Naive thymus-derived CD4-positive, alpha-beta T cell (primary cell): ENCODE measurements around the gene SEC24B. TPM values are rescaled to one million over a fixed set of nuclear protein-coding genes. Genes with fewer than 3 reads are reported as not detected.

ENCODE experiments used
- ATAC-seq: fragments of 150-1000 bp; cut with Tn5 transposase; 2 replicates; pipeline ENCODE4 v1.10.0; 2021; ENCODE audit warnings: mild to moderate bottlenecking, moderate library complexity
- CTCF ChIA-PET: fragments of 350-600 bp; sonication (Branson Sonifier 250); formaldehyde crosslinking; loops from one replicate; lab custom pipeline; 2021; ENCODE audit warnings: antibody characterized with exemption; lab: Charles Lee
- POLR2A ChIA-PET: fragments of 350-600 bp; sonication (Branson Sonifier 250); formaldehyde crosslinking; loops from one replicate; lab custom pipeline; 2021; ENCODE audit warnings: antibody characterized with exemption, inconsistent platforms; lab: Charles Lee
- DNase-seq, 9 donors: peaks; one replicate each; pipeline versions ENCODE4 v3.0.0 to v3.0.0-alpha.2; 2020 to 2022; ENCODE audit warnings: mixed read lengths in 1 of 9
- H3K27ac ChIP-seq: one replicate; pipeline ENCODE4 v1.7.0; 2013; ENCODE audit warnings: mild to moderate bottlenecking, low read depth, low read length, moderate library complexity
- H3K27me3 ChIP-seq, 2 donors: one replicate each; pipeline ENCODE4 v1.7.0; 2013; ENCODE audit warnings: low read length in 2 of 2, mild to moderate bottlenecking in 2 of 2, moderate library complexity in 2 of 2; ENCODE audit not compliant: control insufficient read depth in 2 of 2, insufficient read depth in 2 of 2
- H3K36me3 ChIP-seq, 3 experiments: 1 replicate in 2 of 3; 2 replicates in 1 of 3; pipeline ENCODE4 v1.7.0; 2013; ENCODE audit warnings: low read length in 3 of 3, mild to moderate bottlenecking in 3 of 3, moderate library complexity in 1 of 3; ENCODE audit not compliant: insufficient read depth in 3 of 3, control insufficient read depth in 2 of 3
- H3K4me1 ChIP-seq, 2 donors: one replicate each; pipeline ENCODE4 v1.7.0; 2013; ENCODE audit warnings: low read length in 2 of 2, mild to moderate bottlenecking in 2 of 2, moderate library complexity in 1 of 2; ENCODE audit not compliant: control insufficient read depth in 2 of 2, insufficient read depth in 2 of 2
- H3K4me3 ChIP-seq: 2 replicates; pipeline ENCODE4 v1.7.0; 2013; ENCODE audit warnings: mild to moderate bottlenecking, low read length
- H3K9me3 ChIP-seq, 3 experiments: 1 replicate in 2 of 3; 2 replicates in 1 of 3; pipeline ENCODE4 v1.7.0; 2013; ENCODE audit warnings: low read length in 3 of 3; ENCODE audit not compliant: control insufficient read depth in 2 of 3
- H3K27ac Mint-ChIP-seq, 9 donors: one replicate each; pipeline ENCODE4 v1.8.0; 2020 to 2022; ENCODE audit warnings: mixed read lengths in 9 of 9, mild to moderate bottlenecking in 8 of 9, moderate library complexity in 5 of 9, inconsistent platforms in 2 of 9
- H3K27me3 Mint-ChIP-seq, 5 donors: one replicate each; pipeline ENCODE4 v1.8.0; 2021 to 2022; ENCODE audit warnings: mixed read lengths in 5 of 5, mild to moderate bottlenecking in 1 of 5
- H3K36me3 Mint-ChIP-seq, 5 donors: one replicate each; pipeline ENCODE4 v1.8.0; 2020 to 2022; ENCODE audit warnings: mixed read lengths in 5 of 5, mild to moderate bottlenecking in 3 of 5, inconsistent platforms in 1 of 5
- H3K4me1 Mint-ChIP-seq, 7 donors: one replicate each; pipeline ENCODE4 v1.8.0; 2020 to 2022; ENCODE audit warnings: mixed read lengths in 7 of 7, mild to moderate bottlenecking in 3 of 7, inconsistent platforms in 1 of 7
- H3K4me3 Mint-ChIP-seq, 10 donors: one replicate each; pipeline ENCODE4 v1.8.0; 2020 to 2022; ENCODE audit warnings: mild to moderate bottlenecking in 10 of 10, mixed read lengths in 10 of 10, moderate library complexity in 6 of 10, inconsistent platforms in 2 of 10
- H3K9me3 Mint-ChIP-seq, 11 donors: one replicate each; pipeline ENCODE4 v1.8.0; 2020 to 2022; ENCODE audit warnings: mixed read lengths in 11 of 11, mild to moderate bottlenecking in 4 of 11, inconsistent platforms in 1 of 11, moderate library complexity in 1 of 11
- intact Hi-C, 2 donors: fragments of 100-400 bp; cut with micrococcal nuclease; formaldehyde crosslinking; loops; one replicate each; pipeline ENCODE4 v1.15.1; 2023
- polyA plus RNA-seq, 2 donors: library from polyadenylated mRNA; unstranded; fragments of 300-500 nt; fragmentation: Illumina TruSeq; gene quantifications; one replicate each; pipeline ENCODE4 v1.2.3, GENCODE V29; 2021
- total RNA-seq, 6 experiments: library from RNA in 5 of 6; stranded (reverse) in 5 of 6; gene quantifications; 1 replicate in 5 of 6; 2 replicates in 1 of 6; pipeline ENCODE4 v1.2.3 and lab custom pipeline; 2021 to 2026

Gene SEC24B
- total and polyA plus RNA-seq, 7 experiments from 2014 or later: 14.5 to 41.8 (median 33.2) TPM

DNA sequence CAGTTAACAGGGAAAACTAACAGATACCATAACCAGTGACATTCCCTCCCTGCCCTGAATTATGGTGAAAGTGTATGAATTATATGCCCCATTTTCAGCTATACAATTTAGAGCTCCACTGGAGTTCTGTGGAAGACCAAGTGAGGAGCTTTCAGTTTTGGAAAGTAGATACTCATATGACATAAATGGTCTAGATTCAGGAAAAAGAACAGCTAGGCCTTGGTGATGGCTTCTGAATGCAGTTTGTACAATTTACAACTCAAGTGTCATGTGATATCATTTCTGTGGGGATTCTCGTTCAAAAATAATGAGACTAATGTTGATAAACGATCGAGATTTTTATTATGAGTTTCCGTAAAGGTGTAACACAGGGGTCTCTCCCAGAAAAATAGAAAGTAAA is 8.2 kb upstream of the SEC24B start:
- Mint-ChIP-seq H3K27me3 (peaks cover 0 to 4% (median 0%) of the 10 kb centered on the region in 5 donors), H3K4me3 (no peak overlapping the region), H3K4me1 (peaks cover 4 to 12% (median 5%) of the 10 kb centered on the region in 7 donors), H3K27ac (peak overlapping the region in 1 of 9 donors; percentile 26), H3K36me3 (peaks cover 0 to 12% (median 4%) of the 10 kb centered on the region in 5 donors), H3K9me3 (no peaks in the 10 kb centered on the region)
- CTCF ChIA-PET: interaction anchor here (0.6 to 1.7 kb wide), 3 partner anchors 234 to 548 kb away, joined by 3 to 8 read pairs (median 3); no protein-coding TSS in a partner anchor
- intact Hi-C loops: no loop called here
- H3K27me3 ChIP-seq: no peaks in the 10 kb centered on the region
- DNase-seq: no peak
- no peaks in the 10 kb centered on the region for H3K4me1 ChIP-seq
- ATAC-seq: no peak
- H3K36me3 ChIP-seq: no peaks in the 10 kb centered on the region
- POLR2A ChIA-PET: interaction anchor here (0.9 kb wide), 1 partner anchor 234 kb away, joined by 3 read pairs; no protein-coding TSS in a partner anchor
- no peak overlapping the region for H3K27ac ChIP-seq
- H3K4me3 ChIP-seq: no peak overlapping the region
- no peaks in the 10 kb centered on the region for H3K9me3 ChIP-seq

DNA sequence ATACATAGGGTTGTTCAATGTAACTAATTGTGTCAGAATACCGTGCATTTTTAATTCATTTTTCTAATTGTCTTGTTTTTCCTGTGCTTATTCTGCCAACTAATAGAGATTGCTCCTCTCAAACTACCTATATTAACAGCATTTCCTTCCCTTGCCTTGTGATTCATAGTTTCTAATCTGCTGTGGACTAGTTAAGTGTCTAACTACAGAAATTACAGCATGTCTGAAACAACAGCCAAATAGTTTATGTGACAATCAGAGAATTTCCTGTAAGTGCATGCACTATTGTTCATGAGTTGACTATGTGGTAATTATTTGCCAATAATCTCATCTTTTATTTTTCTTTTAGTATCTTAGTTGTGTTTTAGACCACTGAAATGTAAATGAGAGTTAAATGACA is 4.1 kb upstream of the SEC24B start:
- Histone ChIP-seq H3K27me3 (no peaks in the 10 kb centered on the region), H3K36me3 (no peaks in the 10 kb centered on the region), H3K9me3 (no peaks in the 10 kb centered on the region), H3K27ac (no peak overlapping the region), H3K4me3 (no peak overlapping the region), H3K4me1 (no peaks in the 10 kb centered on the region)
- ChIA-PET CTCF (no interaction called here), POLR2A (no interaction called here)
- ATAC-seq: no peak
- DNase-seq: no peak
- Mint-ChIP-seq H3K27ac (peak overlapping the region in 1 of 9 donors; percentile 25), H3K36me3 (peaks cover 0 to 15% (median 7%) of the 10 kb centered on the region in 5 donors), H3K27me3 (no peaks in the 10 kb centered on the region), H3K4me3 (no peak overlapping the region), H3K4me1 (peaks cover 4 to 23% (median 17%) of the 10 kb centered on the region in 7 donors), H3K9me3 (no peaks in the 10 kb centered on the region)
- intact Hi-C loops: no loop called here

- Mint-ChIP-seq H3K27ac (peak overlapping the region in 8 of 9 donors; percentile 75 to 95 (median 92)), H3K9me3 (no peaks in the 10 kb centered on the region)
These were observed 1.4 kb upstream of the SEC24B start for GRCh38 chr4:109432203-109432602.

DNA sequence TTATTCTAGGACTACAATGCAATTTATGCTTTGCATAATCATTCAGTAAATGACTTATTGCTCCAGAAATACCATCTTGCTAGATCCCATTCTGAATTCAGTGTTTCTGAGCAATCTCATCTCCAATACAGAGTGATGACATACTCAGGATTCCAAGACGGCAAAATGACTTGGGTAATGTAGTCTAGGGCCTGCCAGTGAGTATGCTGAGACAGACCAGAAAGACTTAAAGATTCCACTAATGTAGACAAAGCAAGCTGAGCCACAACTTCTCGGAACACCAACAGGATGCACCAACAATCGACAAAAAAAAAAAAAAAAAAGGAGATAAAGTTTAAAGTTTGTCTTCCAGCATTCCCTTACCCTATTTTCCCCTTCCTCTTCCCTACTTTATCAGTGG is 919 bp upstream of the SEC24B start:
- no peaks in the 10 kb centered on the region for H3K36me3 ChIP-seq

More at GRCh38 chr4:109432203-109432602, 1.4 kb upstream of the SEC24B start:
- Mint-ChIP-seq H3K27me3 (no peaks in the 10 kb centered on the region), H3K4me3 (peak overlapping the region; percentile 22 to 91 (median 86)), H3K36me3 (peaks cover 0 to 14% (median 7%) of the 10 kb centered on the region in 5 donors), H3K4me1 (peaks cover 25 to 49% (median 44%) of the 10 kb centered on the region in 7 donors)
- H3K27me3 ChIP-seq: no peaks in the 10 kb centered on the region
- intact Hi-C loops: loop anchor here (2.0 to 5.0 kb wide), 3 partner anchors 217 to 1710 kb away; partner anchors contain the start of genes ELOVL6 (in 1 of the 2) and PAPSS1 (in 1 of the 2)
- ChIA-PET POLR2A (interaction anchor here (0.5 to 1.7 kb wide), 4 partner anchors 12 to 813 kb away, joined by 3 to 7 read pairs (median 3); partner anchors contain the start of gene PLA2G12A), CTCF (interaction anchor here (0.5 to 1.8 kb wide), 9 partner anchors 27 to 394 kb away, joined by 3 to 12 read pairs (median 3); partner anchors contain the start of gene MCUB)
- DNase-seq: no peak
- H3K4me1 ChIP-seq: peaks cover 11 to 15% of the 10 kb centered on the region in 2 donors
- no peak for ATAC-seq
- H3K9me3 ChIP-seq: no peaks in the 10 kb centered on the region
- H3K4me3 ChIP-seq: no peak overlapping the region
- no peaks in the 10 kb centered on the region for H3K36me3 ChIP-seq
- peak overlapping the region; percentile 93 for H3K27ac ChIP-seq

GRCh38 chr4:109434007-109434971 is 674 bp downstream of the SEC24B start:
- H3K4me3 ChIP-seq: peak overlapping the region; percentile 74
- POLR2A ChIA-PET: interaction anchor here (0.6 to 1.7 kb wide), 12 partner anchors 41 to 381 kb away, joined by 3 to 9 read pairs (median 4); partner anchors contain the start of genes CASP6, MCUB and PLA2G12A
- Mint-ChIP-seq H3K9me3 (no peaks in the 10 kb centered on the region), H3K4me3 (peak overlapping the region; percentile 83 to 93 (median 88)), H3K36me3 (peaks cover 0 to 14% (median 7%) of the 10 kb centered on the region in 5 donors), H3K27me3 (no peaks in the 10 kb centered on the region), H3K27ac (peak overlapping the region; percentile 75 to 93 (median 90)), H3K4me1 (peaks cover 36 to 70% (median 62%) of the 10 kb centered on the region in 7 donors)
- H3K4me1 ChIP-seq: peaks cover 11 to 27% of the 10 kb centered on the region in 2 donors
- CTCF ChIA-PET: interaction anchor here (1.1 to 2.1 kb wide), 12 partner anchors 10 to 394 kb away, joined by 3 to 15 read pairs (median 4); partner anchors contain the start of genes MCUB, PLA2G12A and RRH
- no peaks in the 10 kb centered on the region for H3K27me3 ChIP-seq
- H3K9me3 ChIP-seq: no peaks in the 10 kb centered on the region
- H3K36me3 ChIP-seq: no peaks in the 10 kb centered on the region
- intact Hi-C loops: loop anchor here (1.0 to 5.0 kb wide), 3 partner anchors 763 to 1714 kb away; partner anchors contain the start of genes PAPSS1 (in 2 of the 2) and ELOVL6 (in 1 of the 2)
- ATAC-seq: peak; percentile 51
- DNase-seq: peak in 7 of 9 donors; percentile 11 to 37 (median 25)
- peak overlapping the region; percentile 93 for H3K27ac ChIP-seq

More for the DNA sequence above, 919 bp upstream of the SEC24B start:
- ATAC-seq (no peak), DNase-seq (peak in 2 of 9 donors; percentile 12 to 16)
- Mint-ChIP-seq H3K4me3 (peak overlapping the region; percentile 83 to 91 (median 86)), H3K27me3 (no peaks in the 10 kb centered on the region), H3K9me3 (no peaks in the 10 kb centered on the region), H3K27ac (peak overlapping the region; percentile 75 to 95 (median 92)), H3K4me1 (peaks cover 27 to 54% (median 48%) of the 10 kb centered on the region in 7 donors), H3K36me3 (peaks cover 0 to 14% (median 7%) of the 10 kb centered on the region in 5 donors)
- peak overlapping the region; percentile 52 for H3K4me3 ChIP-seq
- H3K27ac ChIP-seq: peak overlapping the region; percentile 93
- ChIA-PET CTCF (interaction anchor here (0.6 to 2.1 kb wide), 20 partner anchors 12 to 394 kb away, joined by 3 to 15 read pairs (median 3); partner anchors contain the start of genes CASP6, MCUB and PLA2G12A), POLR2A (interaction anchor here (0.5 to 1.7 kb wide), 13 partner anchors 13 to 392 kb away, joined by 3 to 9 read pairs (median 3); partner anchors contain the start of genes CASP6, MCUB and PLA2G12A)
- no peaks in the 10 kb centered on the region for H3K27me3 ChIP-seq
- peaks cover 11 to 15% of the 10 kb centered on the region in 2 donors for H3K4me1 ChIP-seq
- no peaks in the 10 kb centered on the region for H3K9me3 ChIP-seq
- intact Hi-C loops: loop anchor here (1.0 to 5.0 kb wide), 14 partner anchors 10 to 1710 kb away; partner anchors contain the start of genes CASP6 (in 2 of the 2), GAR1 (in 2 of the 2), MCUB (in 2 of the 2) and PLA2G12A (in 2 of the 2)

- peaks cover 0 to 3% (median 2%) of the 10 kb centered on the region in 5 donors for H3K36me3 Mint-ChIP-seq
- H3K4me1 ChIP-seq: peaks cover 11 to 27% of the 10 kb centered on the region in 2 donors
- ATAC-seq: no peak
These were observed 2.0 kb downstream of the SEC24B start for GRCh38 chr4:109435635-109436034.

More at GRCh38 chr4:109435635-109436034, 2.0 kb downstream of the SEC24B start:
- no peak overlapping the region for H3K4me3 ChIP-seq
- no peaks in the 10 kb centered on the region for H3K27me3 ChIP-seq
- H3K4me1 Mint-ChIP-seq: peaks cover 44 to 78% (median 70%) of the 10 kb centered on the region in 7 donors
- no peaks in the 10 kb centered on the region for H3K27me3 Mint-ChIP-seq
- no peaks in the 10 kb centered on the region for H3K36me3 ChIP-seq
- H3K9me3 Mint-ChIP-seq: no peaks in the 10 kb centered on the region
- intact Hi-C loops: no loop called here
- no peak for DNase-seq
- H3K27ac ChIP-seq: peak overlapping the region; percentile 93
- ChIA-PET CTCF (no interaction called here), POLR2A (no interaction called here)
- peak overlapping the region; percentile 70 to 93 (median 88) for H3K4me3 Mint-ChIP-seq
- no peaks in the 10 kb centered on the region for H3K9me3 ChIP-seq
- H3K27ac Mint-ChIP-seq: peak overlapping the region in 8 of 9 donors; percentile 34 to 92 (median 85)
